ENCODE data around the gene ZNF761.
"Not testable (repeated sequence)": the region's sequence is repeated elsewhere in the genome, so short reads cannot be mapped to it uniquely, and the experiment has no call there.

DNA sequence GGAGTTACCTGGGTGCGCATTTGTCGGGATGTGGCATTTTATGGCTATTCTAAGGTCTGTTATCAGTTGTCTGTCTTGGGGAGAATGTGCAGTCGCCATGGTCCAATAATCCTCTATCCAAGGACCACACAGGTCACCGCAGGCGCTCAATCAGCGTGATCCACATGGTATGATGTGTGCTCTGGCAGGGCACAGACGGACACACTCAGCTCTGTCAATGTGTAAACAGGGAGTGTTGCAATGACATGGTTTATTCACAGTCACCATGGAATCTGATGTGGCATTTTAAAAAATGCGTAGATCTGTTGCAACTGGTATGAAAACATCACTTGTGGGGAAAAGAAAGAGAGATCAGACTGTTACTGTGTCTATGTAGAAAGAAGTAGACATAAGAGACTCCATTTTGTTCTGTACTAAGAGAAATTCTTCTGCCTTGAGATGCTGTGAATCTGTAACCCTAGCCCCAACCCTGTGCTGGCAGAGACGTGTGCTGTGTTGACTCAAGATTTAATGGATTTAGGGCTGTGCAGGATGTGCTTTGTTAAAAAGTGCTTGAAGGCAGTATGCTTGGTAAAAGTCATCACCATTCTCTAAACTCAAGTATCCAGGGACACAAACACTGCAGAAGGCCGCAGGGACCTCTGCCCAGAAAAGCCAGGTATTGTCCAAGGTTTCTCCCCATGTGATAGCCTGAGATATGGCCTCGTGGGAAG, 65.7 kb downstream of the ZNF761 start:
- TF ChIP-seq, protein P1, sequence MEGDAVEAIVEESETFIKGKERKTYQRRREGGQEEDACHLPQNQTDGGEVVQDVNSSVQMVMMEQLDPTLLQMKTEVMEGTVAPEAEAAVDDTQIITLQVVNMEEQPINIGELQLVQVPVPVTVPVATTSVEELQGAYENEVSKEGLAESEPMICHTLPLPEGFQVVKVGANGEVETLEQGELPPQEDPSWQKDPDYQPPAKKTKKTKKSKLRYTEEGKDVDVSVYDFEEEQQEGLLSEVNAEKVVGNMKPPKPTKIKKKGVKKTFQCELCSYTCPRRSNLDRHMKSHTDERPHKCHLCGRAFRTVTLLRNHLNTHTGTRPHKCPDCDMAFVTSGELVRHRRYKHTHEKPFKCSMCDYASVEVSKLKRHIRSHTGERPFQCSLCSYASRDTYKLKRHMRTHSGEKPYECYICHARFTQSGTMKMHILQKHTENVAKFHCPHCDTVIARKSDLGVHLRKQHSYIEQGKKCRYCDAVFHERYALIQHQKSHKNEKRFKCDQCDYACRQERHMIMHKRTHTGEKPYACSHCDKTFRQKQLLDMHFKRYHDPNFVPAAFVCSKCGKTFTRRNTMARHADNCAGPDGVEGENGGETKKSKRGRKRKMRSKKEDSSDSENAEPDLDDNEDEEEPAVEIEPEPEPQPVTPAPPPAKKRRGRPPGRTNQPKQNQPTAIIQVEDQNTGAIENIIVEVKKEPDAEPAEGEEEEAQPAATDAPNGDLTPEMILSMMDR (IDR thresholded peaks at IDR 0.05): not testable (repeated sequence)
- TF ChIP-seq POLR2AphosphoS5 (IDR thresholded peaks at IDR 0.05; ENCODE audit: insufficient read depth in 1 of 2, low read depth in 1 of 2); POLR2A (IDR thresholded peaks at IDR 0.05): not testable (repeated sequence)
